Activated CD8-positive, alpha-beta memory T cell treated with anti-CD3 and anti-CD28 coated beads for 48 hours (primary cell): ENCODE measurements around the gene RAD23A.

Experiments
- DNase-seq, 3 experiments: peaks; one replicate each; pipeline ENCODE4 v3.0.0-alpha.2; 2020; ENCODE audit warnings: low read depth in 2 of 3, low spot score in 2 of 3

The RAD23A gene

DNA sequence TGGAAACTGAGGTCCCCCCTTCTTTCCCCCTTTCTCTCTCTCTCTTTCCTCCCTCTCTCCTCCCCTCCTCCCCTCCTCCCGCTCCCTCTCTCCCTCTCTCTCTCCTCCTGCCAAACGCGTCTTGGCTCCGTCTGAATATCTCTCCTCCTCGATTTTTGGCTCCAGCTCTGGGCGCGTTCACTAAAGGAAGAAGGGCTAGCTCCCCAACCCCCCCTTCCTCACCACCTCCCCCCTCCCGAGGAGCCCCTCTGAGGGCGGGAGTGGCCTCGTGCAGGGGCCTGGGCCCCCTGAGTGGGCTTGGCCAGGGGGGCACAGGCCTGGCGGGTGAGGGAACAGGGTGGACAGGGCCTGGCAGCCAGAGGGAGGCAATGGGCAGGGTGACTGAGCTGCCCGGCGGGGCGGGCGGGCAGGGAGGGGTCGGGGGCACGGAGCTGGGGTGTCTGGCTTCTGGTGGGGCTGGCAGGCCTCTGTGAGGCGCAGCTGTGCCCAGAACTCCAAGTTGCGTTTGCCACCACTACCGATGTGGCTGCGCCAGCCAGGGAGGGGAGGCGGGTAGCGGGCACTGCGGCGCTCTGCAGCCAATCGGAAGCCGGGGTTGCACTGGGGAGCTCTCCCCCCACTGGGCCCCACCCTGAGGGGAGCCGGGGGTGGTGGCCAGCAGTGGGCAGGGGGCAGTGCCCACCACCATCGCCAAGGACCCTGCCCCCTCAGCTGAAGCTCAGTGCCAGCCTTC is 56.7 kb downstream of the RAD23A start:
- no peak for DNase-seq

- DNase-seq: no peak
These were observed 57.4 kb downstream of the RAD23A start for GRCh38 chr19:13003081-13003480.
